NCI-H526 treated with DMSO at 0.1 percent for 48 hours (cell line): Measurements from ENCODE around the gene ZNF436.

ENCODE experiments used
- DNase-seq: peaks from one replicate; lab custom pipeline; 2025; lab: John Stamatoyannopoulos, UW

Gene ZNF436

DNA sequence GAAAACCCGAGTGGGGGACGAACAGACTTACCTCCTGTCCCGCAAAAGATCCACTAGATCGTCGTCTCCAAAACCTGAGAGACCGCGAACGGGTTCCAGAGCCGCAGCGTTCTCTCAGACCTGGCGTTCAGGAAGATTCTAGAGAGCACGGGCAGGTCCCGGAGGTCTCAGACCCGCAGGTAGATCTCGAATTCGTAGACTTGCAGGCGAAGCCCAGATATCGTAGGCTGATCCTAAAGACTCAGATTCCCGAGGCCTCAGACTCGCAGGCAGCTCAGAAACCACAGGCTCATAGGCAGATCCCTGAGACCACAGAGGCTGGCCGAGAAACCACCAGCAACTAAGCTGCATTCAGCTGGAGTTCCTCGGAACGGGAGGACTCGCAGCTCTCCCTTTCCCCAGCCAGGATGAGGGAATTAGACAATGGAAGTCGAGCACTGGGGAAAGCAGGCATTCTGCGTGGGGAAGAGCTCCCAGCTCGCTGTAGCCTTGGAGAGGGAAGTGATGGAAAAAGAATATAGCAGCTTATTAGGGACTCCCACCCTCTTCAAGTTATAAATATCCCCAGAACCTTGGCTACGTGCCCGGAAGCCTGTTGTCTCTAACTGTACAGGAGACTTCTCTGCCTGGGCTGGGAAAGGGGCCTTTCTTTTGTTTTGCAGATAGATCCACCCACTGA is at the start of gene ZNF436:
Gene ZNF436, minus strand, starts transcription at position 502 of the 679 bp plus-strand sequence. CDS start 1,831 bp downstream, outside the sequence.
- DNase-seq, result peak; percentile 25

DNA sequence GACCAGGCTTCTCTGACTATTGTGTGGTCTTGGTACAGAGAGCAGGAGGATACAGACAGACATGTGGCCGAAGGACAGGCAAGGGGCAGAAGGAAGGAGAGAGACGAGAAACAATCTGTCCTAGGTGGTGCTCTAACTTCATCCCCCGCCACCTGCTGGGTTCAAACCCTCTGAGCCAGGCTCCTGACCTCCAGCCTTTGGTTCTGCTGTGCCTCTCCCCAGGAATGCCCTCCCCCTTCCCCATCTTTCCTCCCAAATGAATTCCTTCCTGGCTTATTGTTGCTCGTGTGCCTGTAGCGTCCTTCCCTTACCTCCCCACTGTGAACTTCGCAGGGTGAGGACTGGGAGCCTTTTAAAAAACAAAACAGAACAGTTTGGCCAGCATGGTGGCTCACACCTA is 49.5 kb upstream of the ZNF436 start:
- no peak for DNase-seq

GRCh38 chr1:23417570-23417969 is 47.9 kb upstream of the ZNF436 start:
- DNase-seq, result no peak

DNA sequence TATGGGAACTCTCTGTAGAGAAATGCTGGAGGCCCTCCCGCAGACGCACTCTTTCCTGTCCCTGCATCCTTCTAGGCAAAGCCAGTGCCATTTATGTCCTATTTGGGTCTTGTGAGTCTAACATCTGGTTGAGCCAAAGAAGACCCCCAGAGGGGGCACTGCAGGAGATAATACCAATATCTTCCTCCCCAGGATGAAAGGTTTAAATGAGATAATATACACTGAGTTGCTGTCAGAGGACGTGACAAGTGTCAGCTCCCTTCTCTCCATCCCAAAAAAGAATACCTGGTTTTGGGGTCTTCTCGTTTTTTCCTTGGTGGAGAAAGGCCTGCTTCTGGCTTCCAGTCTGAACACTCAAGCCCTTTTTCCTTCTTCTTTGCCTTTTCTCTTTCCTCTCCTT is 47.3 kb upstream of the ZNF436 start:
- no peak for DNase-seq

DNA sequence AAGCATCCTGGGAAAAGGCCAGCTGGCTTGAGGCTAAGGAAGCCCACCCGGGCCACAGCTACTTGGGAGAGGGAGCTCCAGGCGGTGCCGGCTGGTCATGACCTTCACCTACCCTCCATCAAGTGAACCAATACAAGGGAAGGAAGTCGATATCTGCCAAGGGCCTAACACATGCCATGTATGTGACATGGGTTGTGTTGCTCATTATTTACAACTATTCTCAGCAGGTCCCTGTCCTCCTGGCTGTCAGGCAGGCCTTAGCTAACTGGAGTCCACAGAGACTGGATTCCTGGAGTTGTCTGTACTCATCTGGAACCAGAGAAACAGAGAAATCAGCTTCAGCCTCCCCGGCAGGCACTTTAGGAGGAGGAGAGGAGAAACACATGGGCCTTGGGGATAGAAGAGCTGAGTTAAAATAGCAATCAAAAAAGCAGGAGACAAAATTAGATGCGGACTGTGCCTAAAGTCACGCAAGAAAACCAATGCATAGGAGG is 39.2 kb upstream of the ZNF436 start:
- DNase-seq, result no peak

- no peak for DNase-seq
These were observed 37.5 kb upstream of the ZNF436 start for GRCh38 chr1:23407016-23407630.

DNA sequence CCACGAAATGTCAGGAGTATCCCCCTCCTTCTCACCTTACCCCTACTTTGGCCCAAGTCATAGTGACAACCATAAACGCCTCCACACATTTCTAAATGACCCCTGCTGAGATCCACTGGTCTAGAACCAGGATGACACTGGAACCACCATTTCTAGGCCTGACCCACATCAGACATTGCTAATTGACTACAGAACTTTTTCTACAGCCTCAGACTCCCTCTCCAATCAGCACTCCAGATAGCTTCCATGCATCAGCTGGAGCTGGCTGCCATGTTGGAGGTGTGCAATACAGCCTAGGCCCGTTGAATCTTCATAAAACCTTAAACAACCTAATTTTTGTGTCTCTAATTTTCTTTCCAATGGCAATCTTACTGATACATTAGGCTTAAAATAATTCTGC is 36.3 kb upstream of the ZNF436 start:
- DNase-seq, result no peak

GRCh38 chr1:23403735-23404486 is 34.3 kb upstream of the ZNF436 start:
- DNase-seq, result peak; percentile 69

- no peak for DNase-seq
These were observed 33.7 kb upstream of the ZNF436 start for GRCh38 chr1:23403355-23403734.

GRCh38 chr1:23403038-23403336 is 33.4 kb upstream of the ZNF436 start:
- no peak for DNase-seq

GRCh38 chr1:23402286-23403037 is 32.8 kb upstream of the ZNF436 start:
- DNase-seq, result no peak

- no peak for DNase-seq
These were observed 31.7 kb upstream of the ZNF436 start for GRCh38 chr1:23401313-23401712.

DNA sequence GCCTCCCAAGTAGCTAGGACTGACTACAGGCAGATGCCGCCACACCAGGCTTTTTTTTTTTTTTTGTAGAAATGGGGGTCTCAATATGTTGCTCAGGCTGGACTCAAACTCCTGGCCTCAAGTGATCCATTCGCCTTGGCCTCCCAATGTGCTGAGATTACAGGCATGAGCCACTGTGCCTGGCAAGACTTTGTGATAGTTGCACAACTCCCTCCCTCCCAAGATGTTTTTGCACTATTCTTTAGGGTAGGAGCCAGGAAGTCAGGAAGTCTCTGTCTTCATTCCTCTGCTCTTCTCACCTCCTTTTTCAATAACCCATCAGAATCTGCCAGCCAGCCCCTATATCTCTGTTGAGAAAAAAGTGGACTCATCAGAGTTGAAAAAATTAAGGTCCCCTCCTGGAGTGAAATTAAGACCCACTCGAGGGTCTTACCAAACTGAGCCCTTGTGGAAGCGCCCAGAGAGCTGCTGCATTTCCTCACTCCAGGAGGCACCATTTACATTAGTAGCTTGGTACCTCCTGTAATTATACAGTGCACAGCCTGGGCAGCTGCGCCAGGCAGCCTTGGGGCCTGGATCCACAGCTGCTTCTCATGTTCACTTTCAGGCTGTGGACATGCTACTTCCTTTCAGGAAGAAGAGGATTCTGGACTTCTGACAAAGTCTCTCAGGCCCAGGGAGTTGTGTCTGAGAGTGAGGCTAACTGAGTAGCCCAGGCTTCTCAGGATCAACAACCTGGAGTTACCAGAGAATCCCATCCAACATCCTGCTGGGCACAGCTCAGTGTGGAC is 30.9 kb upstream of the ZNF436 start:
- no peak for DNase-seq

DNA sequence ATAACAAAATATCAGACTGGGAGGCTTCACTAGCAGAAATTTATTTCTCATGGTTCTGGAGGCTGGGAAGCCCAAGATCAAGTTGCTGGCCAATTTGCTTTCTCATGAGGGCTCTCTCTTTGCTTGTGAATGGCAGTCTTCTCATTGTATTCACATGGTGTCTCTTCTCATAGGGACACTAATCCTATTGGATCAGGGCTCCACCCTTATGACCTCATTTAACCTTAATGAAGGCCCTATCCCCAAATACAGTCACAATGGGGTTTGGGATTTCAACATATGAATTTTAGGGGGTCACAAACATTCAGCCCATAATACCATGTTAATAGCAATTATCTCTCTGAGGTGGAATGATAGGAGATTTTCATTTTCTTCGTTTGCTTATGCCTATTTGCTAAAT is 29.6 kb upstream of the ZNF436 start:
- DNase-seq, result no peak

GRCh38 chr1:23397908-23398307 is 28.3 kb upstream of the ZNF436 start:
- no peak for DNase-seq

- DNase-seq, result no peak
These were observed 26.7 kb upstream of the ZNF436 start for GRCh38 chr1:23396380-23396779.

- no peak for DNase-seq
These were observed 26.2 kb upstream of the ZNF436 start for GRCh38 chr1:23395849-23396248.

DNA sequence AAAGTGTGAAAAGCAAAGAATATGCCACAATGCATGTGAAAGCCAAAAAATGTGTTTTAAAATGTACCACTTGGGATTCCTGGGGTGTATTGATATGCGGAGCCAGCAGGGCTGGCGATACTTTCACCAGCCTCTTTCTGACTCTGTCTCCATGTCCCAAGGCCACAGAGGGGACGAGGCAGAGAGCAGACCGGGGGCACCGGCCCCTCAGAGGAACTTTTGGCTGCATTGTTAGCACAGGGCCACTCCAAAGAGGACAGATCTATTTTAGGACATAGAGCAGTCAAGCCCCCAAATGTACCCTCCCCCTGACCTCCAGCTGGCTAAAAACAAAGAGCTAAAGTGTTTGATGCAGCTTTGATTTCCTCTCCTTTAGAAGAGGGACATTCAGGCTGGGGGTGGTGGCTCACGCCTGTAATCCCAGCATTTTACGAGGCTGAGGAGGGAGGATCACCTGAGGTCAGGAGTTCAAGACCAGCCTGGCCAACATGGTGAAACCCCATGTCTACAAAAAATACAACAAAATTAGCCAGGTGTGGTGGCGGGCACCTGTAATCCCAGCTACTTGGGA is 25.6 kb upstream of the ZNF436 start:
- DNase-seq, result no peak

GRCh38 chr1:23394684-23395083 is 25.0 kb upstream of the ZNF436 start:
- DNase-seq, result no peak

- DNase-seq, result no peak
These were observed 24.5 kb upstream of the ZNF436 start for GRCh38 chr1:23394181-23394580.

GRCh38 chr1:23393706-23394105 is 24.1 kb upstream of the ZNF436 start:
- no peak for DNase-seq
